HepG2 (cell line): ENCODE data around the gene SLC2A14. TPM values are rescaled to one million over a fixed set of nuclear protein-coding genes. Genes with fewer than 3 reads are reported as not detected.

Source experiments
- ATAC-seq: fragments of 200-7000 bp; cut with Tn5 transposase; 3 replicates; pipeline ENCODE4 v1.9.1; 2020; ENCODE audit warnings: mild to moderate bottlenecking, moderate library complexity
- BruUV-seq: library from RNA; stranded (reverse); fragments of 400-500 nt; replicated peaks from 2 replicates; lab custom pipeline; 2021; lab: Mats Ljungman, UMichigan
- CTCF ChIA-PET: fragments of 300-600 bp; formaldehyde crosslinking; extraction: SDS; loops from one replicate; lab custom pipeline; 2021; ENCODE audit warnings: low total read pairs, inconsistent platforms, low intra/inter-chr PET ratio; lab: Yijun Ruan, JAX
- POLR2A ChIA-PET: fragments of 350-600 bp; sonication (Branson Sonifier 250); formaldehyde crosslinking; loops from one replicate; lab custom pipeline; 2020; ENCODE audit warnings: antibody characterized with exemption, inconsistent platforms; lab: Yijun Ruan, JAX
- DNase-seq: peaks from one replicate; pipeline ENCODE4 v3.0.0-alpha.2; 2015; ENCODE audit warnings: low spot score
- FAIRE-seq: peaks from 3 replicates; lab custom pipeline; 2011; peaks lifted over from hg19 to GRCh38; lab: Jason Lieb, UNC
- H2AFZ ChIP-seq: one replicate; pipeline ENCODE4 v1.6.1; 2011; ENCODE audit warnings: low read length, inconsistent platforms
- H3K27ac ChIP-seq: fragments of 300-600 bp; 3 replicates; pipeline ENCODE4 v1.8.0; 2011; ENCODE audit warnings: mixed run types, mild to moderate bottlenecking, mixed read lengths, low read length, inconsistent platforms; ENCODE audit not compliant: insufficient read depth; ENCODE audit errors: extremely low read length
- H3K27me3 ChIP-seq, 2 experiments: fragments of 200-600 bp in 1 of 2; 2 replicates in 1 of 2; 3 replicates in 1 of 2; pipeline versions ENCODE4 v1.6.0 to v1.8.0; 2011; ENCODE audit warnings: low read length in 2 of 2, mild to moderate bottlenecking in 2 of 2, moderate library complexity in 2 of 2, inconsistent platforms in 1 of 2; ENCODE audit not compliant: insufficient read depth in 2 of 2, control insufficient read depth in 1 of 2
- H3K36me3 ChIP-seq, 2 experiments: fragments of 200-600 bp in 1 of 2; replicated peaks in 1 of 2; 2 replicates in 1 of 2; 3 replicates in 1 of 2; pipeline versions ENCODE4 v1.5.1 to v1.8.0; 2011; ENCODE audit warnings: low read length in 2 of 2, inconsistent platforms in 1 of 2; ENCODE audit not compliant: insufficient read depth in 2 of 2, control insufficient read depth in 1 of 2
- H3K4me1 ChIP-seq: 2 replicates; pipeline ENCODE4 v1.5.1; 2012; ENCODE audit warnings: low read length, inconsistent platforms; ENCODE audit not compliant: insufficient read depth
- H3K4me2 ChIP-seq: 2 replicates; pipeline ENCODE4 v1.6.0; 2011; ENCODE audit warnings: low read depth, low read length, inconsistent platforms
- H3K4me3 ChIP-seq, 3 experiments: fragments of 200-600 bp in 1 of 3; sonication (generic), shearing (Covaris generic) in 1 of 3; replicated peaks in 1 of 3; 2 replicates each; pipeline ENCODE4 v1.5.1; 2011 to 2016; ENCODE audit warnings: low read length in 3 of 3, inconsistent platforms in 2 of 3, low read depth in 2 of 3, mild to moderate bottlenecking in 2 of 3, control low read depth in 1 of 3, mixed read lengths in 1 of 3; ENCODE audit not compliant: insufficient read depth in 1 of 3
- H3K79me2 ChIP-seq: one replicate; pipeline ENCODE4 v1.6.1; 2011; ENCODE audit warnings: low read length, inconsistent platforms; ENCODE audit not compliant: insufficient read depth
- H3K9ac ChIP-seq: 2 replicates; pipeline ENCODE4 v1.6.0; 2011; ENCODE audit warnings: mild to moderate bottlenecking, low read depth, low read length, inconsistent platforms; ENCODE audit not compliant: insufficient read depth
- H3K9me3 ChIP-seq: 2 replicates; pipeline ENCODE4 v1.5.1; 2012; ENCODE audit warnings: mild to moderate bottlenecking, low read length
- H4K20me1 ChIP-seq: 2 replicates; pipeline ENCODE4 v1.6.0; 2011; ENCODE audit warnings: inconsistent platforms, mild to moderate bottlenecking, low read length, moderate library complexity; ENCODE audit not compliant: insufficient read depth
- AKAP8 ChIP-seq: sonication (generic); formaldehyde crosslinking; IDR thresholded peaks from 2 replicates; pipeline ENCODE4 v1.5.1; 2020; ENCODE audit warnings: mild to moderate bottlenecking, missing genetic modification reagents
- ATF3 ChIP-seq: sonication (generic); formaldehyde crosslinking; IDR thresholded peaks from 2 replicates; pipeline ENCODE4 v1.4.0; 2020; ENCODE audit warnings: missing genetic modification reagents
- CENPBD1 ChIP-seq: sonication (generic); formaldehyde crosslinking; IDR thresholded peaks from 2 replicates; pipeline ENCODE4 v1.8.0; 2022; ENCODE audit warnings: missing genetic modification reagents, low read depth, mild to moderate bottlenecking, borderline replicate concordance
- DMTF1 ChIP-seq: sonication (generic); formaldehyde crosslinking; IDR thresholded peaks from 2 replicates; pipeline ENCODE4 v1.4.0; 2020; ENCODE audit warnings: mild to moderate bottlenecking, missing genetic modification reagents
- FOSL2 ChIP-seq: sonication (generic); formaldehyde crosslinking; IDR thresholded peaks from 2 replicates; pipeline ENCODE4 v1.4.0; 2020; ENCODE audit warnings: missing genetic modification reagents
- FOXP4 ChIP-seq: sonication (generic); formaldehyde crosslinking; IDR thresholded peaks from 2 replicates; pipeline ENCODE4 v1.4.0; 2020; ENCODE audit warnings: missing genetic modification reagents
- GATAD1 ChIP-seq: IDR thresholded peaks from 2 replicates; pipeline ENCODE4 v1.6.1; 2016; ENCODE audit warnings: missing genetic modification reagents, missing compliant biosample characterization
- HOXA3 ChIP-seq: sonication (generic); formaldehyde crosslinking; IDR thresholded peaks from 2 replicates; pipeline ENCODE4 v1.5.0; 2020; ENCODE audit warnings: missing genetic modification reagents
- KLF13 ChIP-seq: sonication (generic); formaldehyde crosslinking; IDR thresholded peaks from 2 replicates; pipeline ENCODE4 v1.4.0; 2020; ENCODE audit warnings: mild to moderate bottlenecking, missing genetic modification reagents
- PATZ1 ChIP-seq: sonication (generic); formaldehyde crosslinking; IDR thresholded peaks from 2 replicates; pipeline ENCODE4 v1.4.0; 2020; ENCODE audit warnings: missing genetic modification reagents
- TGIF2 ChIP-seq: IDR thresholded peaks from 2 replicates; pipeline ENCODE4 v1.6.1; 2016; ENCODE audit warnings: control low read depth, missing compliant biosample characterization
- ZNF281 ChIP-seq: sonication (generic); formaldehyde crosslinking; IDR thresholded peaks from 2 replicates; pipeline ENCODE4 v1.4.0; 2020; ENCODE audit warnings: missing genetic modification reagents, borderline replicate concordance
- ZNF546 ChIP-seq: sonication (generic); formaldehyde crosslinking; conservative IDR thresholded peaks from 2 replicates; pipeline ENCODE4 v1.8.1; 2023; ENCODE audit warnings: mild to moderate bottlenecking, missing genetic modification reagents
- ZNF674 ChIP-seq: sonication (generic); formaldehyde crosslinking; IDR thresholded peaks from 2 replicates; pipeline ENCODE4 v1.5.0; 2020; ENCODE audit warnings: low read depth, mild to moderate bottlenecking, missing genetic modification reagents
- ZNF703 ChIP-seq: sonication (generic); formaldehyde crosslinking; IDR thresholded peaks from 2 replicates; pipeline ENCODE4 v1.5.1; 2020; ENCODE audit warnings: missing genetic modification reagents, mild to moderate bottlenecking, moderate library complexity, borderline replicate concordance
- WGBS: methylation state at CpG from one replicate; pipeline ENCODE4 v1.1.6; 2017; ENCODE audit warnings: low lambda C conversion rate; 5-methylcytosine and 5-hydroxymethylcytosine counted together
- in situ Hi-C: cut with HindIII; loops from 2 replicates; pipeline ENCODE4 v1.10.0; 2017; ENCODE audit warnings: low pct_unique_long_range_greater_than_20kb; ENCODE audit not compliant: extremely low pct_ligation_motif_present
- intact Hi-C: fragments of 100-400 bp; cut with micrococcal nuclease; formaldehyde crosslinking; loops from one replicate; pipeline ENCODE4 v1.10.0; 2022; ENCODE audit not compliant: unreplicated experiment
- polyA plus RNA-seq, 8 experiments: library from polyadenylated mRNA; depleted of rRNA in 3 of 8; stranded (reverse) in 7 of 8; unstranded in 1 of 8; fragments of >200 nt; fragmentation: Illumina TruSeq in 4 of 8; extraction: Trizol in 4 of 8; gene quantifications; 2 replicates each; pipeline versions ENCODE4 v1.2.1 to v1.2.3, GENCODE V29; 2011 to 2016; ENCODE audit warnings: low read depth in 4 of 8, missing spikeins in 1 of 8, mixed read lengths in 1 of 8; ENCODE audit not compliant: insufficient read depth in 1 of 8
- total RNA-seq, 5 experiments: library from RNA; depleted of rRNA; stranded (reverse); fragments of >200 nt; fragmentation: Illumina TruSeq; extraction: Trizol; gene quantifications; 2 replicates each; pipeline ENCODE4 v1.2.3, GENCODE V29; 2016; ENCODE audit warnings: low read depth in 1 of 5

Gene SLC2A14
- total and polyA plus RNA-seq, 2 of the 13 experiments (the other 11 are each of a cell fraction or from before 2014, with no cell fraction given): 7.7 to 39.0 TPM

GRCh38 chr12:7857971-7858370, 14.7 kb downstream of the SLC2A14 start:
- POLR2A ChIA-PET: no interaction called here
- H3K9ac ChIP-seq: no peak overlapping the region
- no peak for DNase-seq
- FAIRE-seq: no peak
- peaks cover 79% of the 10 kb centered on the region for H3K4me1 ChIP-seq
- H3K4me2 ChIP-seq: no peak overlapping the region
- intact Hi-C loops (no loop called here), in situ Hi-C loops (loop anchor here (10.0 kb wide), 2 partner anchors 77 to 137 kb away; partner anchors contain the start of gene SLC2A3)
- H3K9me3 ChIP-seq: no peaks in the 10 kb centered on the region
- no peak for ATAC-seq
- 98% methylated on average over 3 of the region's 3 CpGs for WGBS
- H3K36me3 ChIP-seq: peaks cover 6 to 14% of the 10 kb centered on the region in 2 experiments; a peak in 3 of 5 replicates
- CTCF ChIA-PET: interaction anchor here (1.3 to 1.4 kb wide), 2 partner anchors 75 to 137 kb away, joined by 3 to 6 read pairs; no protein-coding TSS in a partner anchor
- no peaks in the 10 kb centered on the region for H3K27me3 ChIP-seq
- no peak overlapping the region for H3K27ac ChIP-seq
- no peak overlapping the region for H3K4me3 ChIP-seq
- TF ChIP-seq AKAP8 (CRISPR knock-in tag) (no peak), ATF3 (CRISPR knock-in tag) (no peak), DMTF1 (no peak), HOXA3 (CRISPR knock-in tag) (no peak), PATZ1 (CRISPR knock-in tag) (no peak), ZNF703 (CRISPR knock-in tag) (no peak), CENPBD1 (CRISPR knock-in tag) (no peak), ZNF674 (CRISPR knock-in tag) (no peak), ZNF546 (CRISPR knock-in tag) (no peak), TGIF2 (no peak), GATAD1 (CRISPR knock-in tag) (no peak), ZNF281 (CRISPR knock-in tag) (no peak), FOSL2 (CRISPR knock-in tag) (no peak), FOXP4 (no peak), KLF13 (no peak)
- H4K20me1 ChIP-seq: no peaks in the 10 kb centered on the region
- H3K79me2 ChIP-seq: peaks cover 5% of the 10 kb centered on the region
- BruUV-seq: no TSS peak
- no peak overlapping the region for H2AFZ ChIP-seq
